ENCODE results near the gene MIPEP.

MIPEP gene

GRCh38 chr13:23703246-23703860 is 185.8 kb downstream of the MIPEP start:
- no peaks in the 10 kb centered on the region for H3K79me2 ChIP-seq (ENCODE audit: low read length)
- H3K4me1 ChIP-seq (ENCODE audit: low read length) = no peaks in the 10 kb centered on the region
- H3K36me3 ChIP-seq (replicated peaks; ENCODE audit: low read depth, low read length) = no peaks in the 10 kb centered on the region
- H3K9me3 ChIP-seq (ENCODE audit: insufficient read depth, low read length) = no peaks in the 10 kb centered on the region
- no peak overlapping the region for H2AFZ ChIP-seq (ENCODE audit: low read depth, low read length)
- TF ChIP-seq, protein P1, sequence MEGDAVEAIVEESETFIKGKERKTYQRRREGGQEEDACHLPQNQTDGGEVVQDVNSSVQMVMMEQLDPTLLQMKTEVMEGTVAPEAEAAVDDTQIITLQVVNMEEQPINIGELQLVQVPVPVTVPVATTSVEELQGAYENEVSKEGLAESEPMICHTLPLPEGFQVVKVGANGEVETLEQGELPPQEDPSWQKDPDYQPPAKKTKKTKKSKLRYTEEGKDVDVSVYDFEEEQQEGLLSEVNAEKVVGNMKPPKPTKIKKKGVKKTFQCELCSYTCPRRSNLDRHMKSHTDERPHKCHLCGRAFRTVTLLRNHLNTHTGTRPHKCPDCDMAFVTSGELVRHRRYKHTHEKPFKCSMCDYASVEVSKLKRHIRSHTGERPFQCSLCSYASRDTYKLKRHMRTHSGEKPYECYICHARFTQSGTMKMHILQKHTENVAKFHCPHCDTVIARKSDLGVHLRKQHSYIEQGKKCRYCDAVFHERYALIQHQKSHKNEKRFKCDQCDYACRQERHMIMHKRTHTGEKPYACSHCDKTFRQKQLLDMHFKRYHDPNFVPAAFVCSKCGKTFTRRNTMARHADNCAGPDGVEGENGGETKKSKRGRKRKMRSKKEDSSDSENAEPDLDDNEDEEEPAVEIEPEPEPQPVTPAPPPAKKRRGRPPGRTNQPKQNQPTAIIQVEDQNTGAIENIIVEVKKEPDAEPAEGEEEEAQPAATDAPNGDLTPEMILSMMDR (IDR thresholded peaks at IDR 0.05; ENCODE audit: low read depth, low read length) = no peak
- TF ChIP-seq EZH2phosphoT487 (IDR thresholded peaks at IDR 0.05; ENCODE audit: low read depth) = no peak
- peaks cover 2% of the 10 kb centered on the region; the same call in 1 of the 2 replicates for H3K27me3 ChIP-seq (ENCODE audit: low read depth, low read length)
- H3K9ac ChIP-seq (ENCODE audit: low read length) = no peak overlapping the region
- H3K27ac ChIP-seq (ENCODE audit: low read length) = no peak overlapping the region
- H3K4me3 ChIP-seq (ENCODE audit: low read length) = no peak overlapping the region
- no peaks in the 10 kb centered on the region for H4K20me1 ChIP-seq (ENCODE audit: insufficient read depth, low read length)
- H3K4me2 ChIP-seq (ENCODE audit: low read length) = no peak overlapping the region

GRCh38 chr13:23701636-23702035 is 187.6 kb downstream of the MIPEP start:
- H3K27me3 ChIP-seq (ENCODE audit: low read depth, low read length) = peaks cover 2% of the 10 kb centered on the region; the same call in 1 of the 2 replicates
- no peaks in the 10 kb centered on the region for H3K9me3 ChIP-seq (ENCODE audit: insufficient read depth, low read length)
- TF ChIP-seq, protein P1 (IDR thresholded peaks at IDR 0.05; ENCODE audit: low read depth, low read length) = no peak
- no peak for TF ChIP-seq EZH2phosphoT487 (IDR thresholded peaks at IDR 0.05; ENCODE audit: low read depth)
- H3K4me1 ChIP-seq (ENCODE audit: low read length) = no peaks in the 10 kb centered on the region
- no peak overlapping the region for H3K9ac ChIP-seq (ENCODE audit: low read length)
- no peaks in the 10 kb centered on the region for H3K79me2 ChIP-seq (ENCODE audit: low read length)
- no peaks in the 10 kb centered on the region for H4K20me1 ChIP-seq (ENCODE audit: insufficient read depth, low read length)
- no peak overlapping the region for H3K4me3 ChIP-seq (ENCODE audit: low read length)
- no peaks in the 10 kb centered on the region for H3K36me3 ChIP-seq (replicated peaks; ENCODE audit: low read depth, low read length)
- no peak overlapping the region for H2AFZ ChIP-seq (ENCODE audit: low read depth, low read length)
- no peak overlapping the region for H3K27ac ChIP-seq (ENCODE audit: low read length)
- no peak overlapping the region for H3K4me2 ChIP-seq (ENCODE audit: low read length)

- Histone ChIP-seq H3K4me1 (ENCODE audit: low read length) (no peaks in the 10 kb centered on the region), H3K36me3 (replicated peaks; ENCODE audit: low read depth, low read length) (no peaks in the 10 kb centered on the region), H3K79me2 (ENCODE audit: low read length) (no peaks in the 10 kb centered on the region), H3K4me2 (ENCODE audit: low read length) (no peak overlapping the region), H4K20me1 (ENCODE audit: insufficient read depth, low read length) (no peaks in the 10 kb centered on the region), H3K27me3 (ENCODE audit: low read depth, low read length) (peaks cover 2% of the 10 kb centered on the region; the same call in 1 of the 2 replicates), H3K4me3 (ENCODE audit: low read length) (no peak overlapping the region), H2AFZ (ENCODE audit: low read depth, low read length) (no peak overlapping the region), H3K27ac (ENCODE audit: low read length) (no peak overlapping the region), H3K9ac (ENCODE audit: low read length) (no peak overlapping the region), H3K9me3 (ENCODE audit: insufficient read depth, low read length) (no peaks in the 10 kb centered on the region)
- TF ChIP-seq, protein P1 (IDR thresholded peaks at IDR 0.05; ENCODE audit: low read depth, low read length) = no peak
- no peak for TF ChIP-seq EZH2phosphoT487 (IDR thresholded peaks at IDR 0.05; ENCODE audit: low read depth)
These were observed 188.0 kb downstream of the MIPEP start for GRCh38 chr13:23701186-23701585.

DNA sequence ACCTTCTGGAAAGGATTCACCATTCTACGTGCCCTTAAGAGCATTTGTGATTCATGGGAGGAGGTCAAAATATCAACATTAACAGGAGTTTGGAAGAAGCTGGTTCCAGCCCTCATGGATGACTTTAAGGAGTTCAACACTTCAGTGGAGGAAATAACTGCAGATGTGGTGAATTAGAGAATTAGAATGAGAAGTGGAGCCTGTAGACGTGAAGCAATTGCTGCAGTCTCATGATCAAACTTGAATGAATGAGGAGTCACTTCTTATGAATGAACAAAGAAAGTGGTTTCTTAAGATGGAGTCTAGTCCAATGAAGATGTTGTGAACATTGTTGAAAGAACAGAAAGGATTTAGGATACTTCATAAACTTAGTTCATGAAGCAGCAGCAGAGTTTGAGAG is 189.9 kb downstream of the MIPEP start:
- Histone ChIP-seq H3K4me1 (ENCODE audit: low read length) (no peaks in the 10 kb centered on the region), H4K20me1 (ENCODE audit: insufficient read depth, low read length) (no peaks in the 10 kb centered on the region), H3K36me3 (replicated peaks; ENCODE audit: low read depth, low read length) (no peaks in the 10 kb centered on the region), H3K4me2 (ENCODE audit: low read length) (no peak overlapping the region), H3K27me3 (ENCODE audit: low read depth, low read length) (peaks cover 2% of the 10 kb centered on the region; the same call in 1 of the 2 replicates), H3K4me3 (ENCODE audit: low read length) (no peak overlapping the region), H3K9me3 (ENCODE audit: insufficient read depth, low read length) (no peaks in the 10 kb centered on the region), H3K79me2 (ENCODE audit: low read length) (no peaks in the 10 kb centered on the region), H3K9ac (ENCODE audit: low read length) (no peak overlapping the region), H3K27ac (ENCODE audit: low read length) (no peak overlapping the region), H2AFZ (ENCODE audit: low read depth, low read length) (no peak overlapping the region)
- TF ChIP-seq, protein P1 (IDR thresholded peaks at IDR 0.05; ENCODE audit: low read depth, low read length) = no peak
- no peak for TF ChIP-seq EZH2phosphoT487 (IDR thresholded peaks at IDR 0.05; ENCODE audit: low read depth)
